ENCODE results near the gene HECTD4. TPM values are rescaled to one million over a fixed set of nuclear protein-coding genes. Genes with fewer than 3 reads are reported as not detected.

HECTD4 gene
- total and polyA plus RNA-seq, 9 of the 15 experiments (the other 6 are each of a cell fraction or from before 2014, with no cell fraction given): 3.5 to 33.3 (median 13.5) TPM

- Histone ChIP-seq H2AFZ (ENCODE audit: low read depth, low read length) (peak overlapping the region; percentile 73), H3K27ac (ENCODE audit: extremely low read depth, low read depth, low read length) (no peak overlapping the region), H3K9ac (ENCODE audit: insufficient read depth in 1 of 2, low read depth in 2 of 2, low read length in 2 of 2) (peak overlapping the region in 1 of 2 experiments; percentile 3; a peak in 1 of 4 replicates), H3K79me2 (ENCODE audit: control insufficient read depth, insufficient read depth, low read length) (peaks cover 17% of the 10 kb centered on the region), H3K4me3 (no peak overlapping the region), H4K20me1 (replicated peaks; ENCODE audit: control insufficient read depth, insufficient read depth, low read length) (no peaks in the 10 kb centered on the region), H3K9me1 (ENCODE audit: control insufficient read depth, insufficient read depth, low read length) (no peaks in the 10 kb centered on the region), H3K4me1 (replicated peaks in 1 of 2; ENCODE audit: control insufficient read depth in 2 of 2, insufficient read depth in 2 of 2, low read length in 2 of 2) (peaks cover 28 to 34% of the 10 kb centered on the region in 2 experiments), H3K4me2 (ENCODE audit: insufficient read depth, low read length) (no peak overlapping the region), H3K36me3 (ENCODE audit: control insufficient read depth, insufficient read depth, low read length) (no peaks in the 10 kb centered on the region), H3K27me3 (ENCODE audit: control insufficient read depth in 2 of 2, insufficient read depth in 2 of 2, low read length in 2 of 2) (no peaks in the 10 kb centered on the region), H3K9me3 (replicated peaks; ENCODE audit: control insufficient read depth, insufficient read depth, low read depth, low read length) (no peaks in the 10 kb centered on the region)
- DNase-seq (ENCODE audit: extremely low read depth in 1 of 4, low spot score in 3 of 4): peak in 1 of 4 experiments; percentile 20
- CTCF ChIA-PET (ENCODE audit: low intra/inter-chr PET ratio): no interaction called here
- BruUV-seq (replicated peaks): no TSS peak
- 55% methylated on average over 11 of the region's 11 CpGs for WGBS (ENCODE audit: insufficient coverage, low coverage, missing lambda C conversion rate)
- POLR2A ChIA-PET: interaction anchor here (0.8 to 1.9 kb wide), 6 partner anchors 10 to 280 kb away, joined by 3 to 13 read pairs (median 4); partner anchors contain the start of genes MAPKAPK5 and NAA25
- no peak for FAIRE-seq
- intact Hi-C loops (cut with micrococcal nuclease): no loop called here
- in situ Hi-C loops (cut with MboI): no loop called here
- ATAC-seq: no peak
- TF ChIP-seq PKNOX1 (IDR thresholded peaks at IDR 0.05) (no peak), MLX (CRISPR knock-in tag; conservative IDR thresholded peaks at IDR 0.05) (no peak), ATF1 (CRISPR knock-in tag; IDR thresholded peaks at IDR 0.05) (no peak), ATF1 (tag; IDR thresholded peaks at IDR 0.05) (no peak), MAX (CRISPR knock-in tag; IDR thresholded peaks at IDR 0.05) (no peak), PHB (CRISPR knock-in tag; IDR thresholded peaks at IDR 0.05) (no peak), GATAD2B (IDR thresholded peaks at IDR 0.05; ENCODE audit: borderline replicate concordance) (no peak), NFIC (IDR thresholded peaks at IDR 0.05) (no peak), CXXC5 (CRISPR knock-in tag; IDR thresholded peaks at IDR 0.05) (no peak), E2F4 (CRISPR knock-in tag; IDR thresholded peaks at IDR 0.05; ENCODE audit: low read depth) (no peak), ZNF23 (CRISPR knock-in tag; IDR thresholded peaks at IDR 0.05) (no peak), ZNF740 (CRISPR knock-in tag; IDR thresholded peaks at IDR 0.05) (no peak), ZNF740 (tag; IDR thresholded peaks at IDR 0.05) (no peak), BCOR (IDR thresholded peaks at IDR 0.05) (no peak), CBX5 (IDR thresholded peaks at IDR 0.05; ENCODE audit: borderline replicate concordance, low read depth) (no peak), ZNF655 (CRISPR knock-in tag; IDR thresholded peaks at IDR 0.05) (no peak), ZNF324 (CRISPR knock-in tag; IDR thresholded peaks at IDR 0.05) (no peak)
Measured at GRCh38 chr12:112121780-112122565, 260.3 kb downstream of the HECTD4 start.

Measured in K562 (cell line).